ACC112 (cell line): ENCODE data around the gene SMAD9.

ENCODE experiments used
- H2AFZ ChIP-seq: fragments of 200-600 bp; sonication (generic); one replicate; pipeline ENCODE4 v1.6.0; 2017; ENCODE audit warnings: antibody characterized with exemption, low read length; ENCODE audit not compliant: unreplicated experiment
- H3K27ac ChIP-seq: fragments of 200-600 bp; sonication (generic); 2 replicates; pipeline ENCODE4 v1.5.1; 2014; ENCODE audit warnings: low read depth, mild to moderate bottlenecking, antibody characterized with exemption, low read length, moderate library complexity
- H3K27me3 ChIP-seq: fragments of 200-600 bp; sonication (generic); 2 replicates; pipeline ENCODE4 v1.6.1; 2014; ENCODE audit warnings: mild to moderate bottlenecking, antibody characterized with exemption, low read length, moderate library complexity, mixed read lengths; ENCODE audit not compliant: insufficient read depth
- H3K36me3 ChIP-seq: fragments of 200-600 bp; sonication (generic); 2 replicates; pipeline ENCODE4 v1.6.1; 2016; ENCODE audit warnings: mild to moderate bottlenecking, antibody characterized with exemption, low read length, moderate library complexity, mixed read lengths; ENCODE audit not compliant: insufficient read depth
- H3K4me1 ChIP-seq: fragments of 200-600 bp; sonication (generic); one replicate; pipeline ENCODE4 v1.6.1; 2016; ENCODE audit warnings: low read length, mixed read lengths; ENCODE audit not compliant: insufficient read depth, unreplicated experiment, control insufficient read depth
- H3K4me3 ChIP-seq: fragments of 200-600 bp; sonication (generic); 2 replicates; pipeline ENCODE4 v1.5.1; 2014; ENCODE audit warnings: mild to moderate bottlenecking, low read depth, low read length
- H3K79me2 ChIP-seq: fragments of 200-600 bp; sonication (generic); one replicate; pipeline ENCODE4 v1.6.0; 2016; ENCODE audit warnings: low read length; ENCODE audit not compliant: control insufficient read depth, unreplicated experiment, insufficient read depth

The SMAD9 gene

DNA sequence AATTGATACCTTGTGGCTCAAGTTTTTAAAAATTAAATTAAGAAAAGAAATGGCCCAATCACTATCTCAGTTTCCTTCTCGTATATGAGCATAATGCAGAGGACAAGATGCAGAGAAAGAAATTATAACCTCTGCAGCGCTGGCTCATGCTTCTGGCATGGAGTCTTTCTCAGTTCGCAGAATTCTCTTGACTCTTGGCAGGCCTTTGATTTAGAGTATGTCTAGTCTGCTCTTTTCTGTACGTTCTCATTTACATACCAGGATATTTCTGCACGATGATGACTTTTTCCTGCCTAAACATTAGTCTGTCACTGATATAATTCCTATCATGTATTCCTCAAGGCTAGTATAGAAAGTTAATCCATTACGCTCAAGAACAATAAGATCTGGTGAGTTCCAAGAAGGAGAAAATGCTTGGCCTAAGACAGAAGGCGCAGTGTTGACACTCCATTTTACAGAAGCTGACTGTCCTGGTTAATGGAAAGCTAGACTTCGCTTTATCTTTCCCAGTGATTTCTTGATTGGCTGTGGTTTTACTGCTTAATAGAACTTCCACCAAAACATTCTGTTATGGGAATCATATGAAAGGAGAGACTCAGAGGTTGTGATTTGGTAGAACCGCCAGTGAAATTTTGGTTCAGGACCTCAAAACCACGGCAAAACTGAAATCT, 1.7 kb upstream of the SMAD9 start:
- Histone ChIP-seq H3K27ac (no peak overlapping the region), H3K4me1 (peaks cover 6% of the 10 kb centered on the region), H2AFZ (no peak overlapping the region), H3K36me3 (no peaks in the 10 kb centered on the region), H3K4me3 (no peak overlapping the region), H3K27me3 (no peaks in the 10 kb centered on the region), H3K79me2 (peaks cover 10% of the 10 kb centered on the region)

DNA sequence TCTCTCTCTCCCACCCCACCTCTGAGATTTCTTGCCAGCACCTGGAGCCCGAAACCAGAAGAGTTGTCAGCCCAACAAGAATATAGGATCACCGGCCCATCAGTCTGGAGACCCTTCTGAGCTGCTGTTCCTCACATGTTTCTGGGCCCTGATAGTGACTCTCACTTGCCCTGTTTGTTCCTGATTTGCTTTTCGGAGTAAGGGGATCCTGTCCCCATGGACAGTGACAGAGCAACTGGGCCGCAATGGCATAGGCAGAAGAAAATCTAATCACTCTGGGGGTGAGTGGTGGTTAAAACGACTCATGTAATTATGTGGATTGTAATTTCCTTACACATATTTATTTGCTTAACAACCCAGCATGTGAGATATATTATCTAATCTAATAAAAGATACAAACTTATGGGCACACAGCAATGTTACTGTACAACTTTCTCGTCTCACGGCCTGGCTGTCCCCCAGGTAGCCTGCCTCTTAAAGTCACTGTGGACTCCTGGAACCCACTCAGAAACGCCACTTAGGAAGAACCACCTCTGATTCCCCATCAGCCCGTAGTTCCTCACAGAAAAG, 663 bp upstream of the SMAD9 start:
- H3K36me3 ChIP-seq, result no peaks in the 10 kb centered on the region
- no peaks in the 10 kb centered on the region for H3K27me3 ChIP-seq
- peaks cover 13% of the 10 kb centered on the region for H3K79me2 ChIP-seq
- H3K27ac ChIP-seq, result no peak overlapping the region
- peaks cover 6% of the 10 kb centered on the region for H3K4me1 ChIP-seq
- peak overlapping the region; percentile 78 for H2AFZ ChIP-seq
- H3K4me3 ChIP-seq, result peak overlapping the region; percentile 84

DNA sequence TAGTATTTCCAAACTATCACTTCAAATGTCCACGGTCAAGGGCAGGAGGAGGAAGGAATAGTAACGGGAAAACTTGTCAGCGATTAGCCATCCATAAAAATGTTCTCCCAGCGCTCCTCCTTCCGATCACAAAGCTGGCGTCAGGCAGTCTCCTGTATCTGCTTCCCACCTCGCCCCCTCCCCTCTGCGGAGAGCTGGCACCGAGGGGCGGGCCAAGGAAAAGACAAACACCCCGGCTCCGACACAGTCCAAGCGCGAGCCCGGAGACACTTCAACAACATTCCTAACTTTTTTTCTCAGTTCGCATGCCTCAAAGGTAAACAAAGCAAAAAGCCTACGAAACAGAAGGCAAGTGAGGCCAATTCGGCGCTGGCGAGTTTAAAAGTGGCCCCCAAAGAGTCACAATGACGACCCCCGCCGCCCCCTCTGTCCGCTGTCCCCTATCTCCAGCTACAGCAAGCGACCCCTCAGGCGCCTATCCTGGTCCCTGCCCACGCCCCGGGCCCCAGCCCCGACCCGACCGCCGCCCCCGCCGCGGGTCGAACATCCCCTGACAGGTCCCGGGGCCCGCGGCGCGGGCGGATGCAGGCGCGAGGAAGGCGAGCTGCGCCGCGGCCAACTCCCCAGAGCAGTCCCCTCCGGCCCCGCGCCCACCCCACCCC, 736 bp downstream of the SMAD9 start:
- no peaks in the 10 kb centered on the region for H3K27me3 ChIP-seq
- H3K4me1 ChIP-seq, result peaks cover 6% of the 10 kb centered on the region
- H3K4me3 ChIP-seq, result peak overlapping the region; percentile 84
- H3K36me3 ChIP-seq, result no peaks in the 10 kb centered on the region
- H3K79me2 ChIP-seq, result peaks cover 13% of the 10 kb centered on the region
- H2AFZ ChIP-seq, result peak overlapping the region; percentile 57
- H3K27ac ChIP-seq, result no peak overlapping the region

DNA sequence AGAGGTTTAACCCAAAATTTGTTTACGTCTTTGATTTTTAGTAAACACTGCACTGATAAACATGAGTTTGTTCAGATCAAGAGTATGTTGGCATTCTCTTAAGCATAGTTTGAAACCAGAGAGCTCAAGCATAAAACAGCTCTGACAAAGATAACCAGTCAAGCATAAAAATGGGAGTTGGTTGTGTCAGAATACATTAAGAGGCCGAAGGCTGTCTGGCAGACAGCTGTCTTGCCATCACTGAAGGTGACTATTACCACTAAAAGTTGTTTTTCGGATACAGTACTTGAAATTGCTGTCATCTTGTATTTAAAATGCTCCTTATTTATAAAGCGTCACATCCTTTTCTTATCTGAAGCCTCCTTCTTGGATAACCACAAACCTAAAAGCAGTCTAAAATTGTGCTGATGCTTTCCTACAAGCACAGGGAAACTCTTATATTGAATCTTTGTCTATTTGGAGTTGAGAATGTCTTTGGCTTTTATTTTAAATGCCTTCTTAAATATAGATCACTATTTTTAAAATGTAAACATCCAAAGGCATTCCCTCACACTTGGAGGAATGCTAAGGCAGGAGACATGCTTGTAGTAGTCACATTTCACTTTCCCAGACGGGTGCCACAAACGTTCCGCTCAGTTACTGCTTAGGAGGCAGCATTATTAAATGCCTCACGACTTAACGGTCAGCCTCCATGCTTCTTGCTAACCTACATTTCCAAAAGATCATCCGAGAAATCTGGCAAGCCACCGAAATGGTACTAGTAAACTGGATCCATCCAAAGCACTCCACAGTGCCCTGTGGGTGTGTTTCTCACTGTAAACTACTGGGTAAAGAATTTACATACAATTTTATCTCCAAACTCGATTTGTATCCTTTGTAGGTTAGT, 1.5 kb downstream of the SMAD9 start:
- no peaks in the 10 kb centered on the region for H3K27me3 ChIP-seq
- H3K79me2 ChIP-seq, result peaks cover 13% of the 10 kb centered on the region
- H2AFZ ChIP-seq, result peak overlapping the region; percentile 57
- H3K36me3 ChIP-seq, result no peaks in the 10 kb centered on the region
- no peak overlapping the region for H3K27ac ChIP-seq
- peak overlapping the region; percentile 84 for H3K4me3 ChIP-seq
- H3K4me1 ChIP-seq, result peaks cover 6% of the 10 kb centered on the region

DNA sequence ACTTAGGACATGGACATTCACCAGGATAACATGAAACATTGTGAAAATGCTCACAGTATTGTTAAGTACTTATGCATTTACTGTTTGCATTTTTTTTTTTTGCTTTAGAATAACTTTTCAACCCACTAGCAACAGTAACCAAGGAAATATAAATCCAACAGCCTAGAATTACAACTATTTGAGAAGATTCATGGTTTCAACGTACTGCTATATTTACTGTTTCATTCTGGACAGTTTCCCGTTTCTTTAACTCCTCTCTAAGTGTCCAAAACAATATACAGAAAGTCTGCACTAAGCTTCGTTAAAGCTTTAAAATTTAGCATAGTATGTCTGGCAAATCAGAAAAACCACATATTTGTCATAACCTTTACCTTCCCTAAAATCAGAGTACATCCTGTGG, 2.7 kb downstream of the SMAD9 start:
- H3K27ac ChIP-seq, result no peak overlapping the region
- no peaks in the 10 kb centered on the region for H3K36me3 ChIP-seq
- peaks cover 6% of the 10 kb centered on the region for H3K4me1 ChIP-seq

DNA sequence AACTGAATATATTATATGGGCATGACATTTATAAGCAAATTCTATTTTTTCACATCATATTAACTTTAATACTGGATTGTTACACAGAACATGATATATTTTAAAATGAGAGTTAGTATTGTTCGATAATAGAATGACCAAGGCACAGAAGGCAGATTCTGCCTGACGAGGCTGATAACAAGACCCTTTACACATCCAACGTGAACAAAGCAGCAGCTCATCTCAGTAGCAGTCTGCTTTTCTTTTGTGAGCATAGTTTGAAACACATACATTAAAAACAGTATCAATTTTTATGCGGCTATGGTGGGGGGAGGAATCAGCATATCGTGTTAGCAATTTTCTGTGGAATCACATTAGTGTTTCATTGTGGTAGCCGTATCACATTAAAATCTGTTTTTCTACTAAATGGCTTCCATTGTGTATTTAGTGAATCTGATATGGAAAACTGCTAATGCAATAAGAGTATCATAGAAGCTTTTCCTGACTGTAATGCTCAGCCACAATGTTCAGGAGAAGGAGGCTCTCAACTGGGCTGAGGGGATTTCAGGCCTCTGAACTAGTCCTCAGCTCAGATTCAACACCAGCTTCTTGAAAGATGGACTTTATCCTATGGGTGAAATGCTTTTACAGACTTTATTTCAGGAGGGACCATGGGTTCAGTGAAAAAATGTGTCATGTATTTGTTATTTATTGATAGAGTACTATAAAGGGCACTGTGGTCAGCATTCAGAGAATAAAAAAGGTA, 4.0 kb downstream of the SMAD9 start:
- H3K4me3 ChIP-seq, result no peak overlapping the region
- no peak overlapping the region for H2AFZ ChIP-seq
- peaks cover 13% of the 10 kb centered on the region for H3K79me2 ChIP-seq
- peaks cover 6% of the 10 kb centered on the region for H3K4me1 ChIP-seq
- no peaks in the 10 kb centered on the region for H3K36me3 ChIP-seq
- no peaks in the 10 kb centered on the region for H3K27me3 ChIP-seq
- no peak overlapping the region for H3K27ac ChIP-seq

More for the DNA sequence above, 2.7 kb downstream of the SMAD9 start:
- Histone ChIP-seq H3K27me3 (no peaks in the 10 kb centered on the region), H3K4me3 (no peak overlapping the region), H3K79me2 (peaks cover 13% of the 10 kb centered on the region), H2AFZ (no peak overlapping the region)

DNA sequence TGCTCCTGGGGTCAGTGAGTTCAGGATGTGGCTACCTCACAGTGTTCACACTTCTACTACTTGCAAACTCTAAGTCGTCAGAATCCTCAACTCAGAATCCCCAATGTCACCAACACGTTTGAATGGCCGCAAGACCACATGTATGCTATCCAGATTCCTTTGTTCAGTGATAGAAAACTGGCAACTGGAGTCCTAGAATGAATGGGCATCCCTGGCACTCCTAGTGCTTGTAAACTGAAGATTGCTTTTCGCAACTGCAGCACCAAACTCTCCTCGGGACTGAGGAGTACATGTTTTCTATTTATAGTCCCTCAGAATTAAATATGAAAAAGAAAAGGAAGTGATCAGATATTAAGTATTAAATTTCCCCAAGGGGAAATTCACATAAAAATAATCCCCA, 4.9 kb downstream of the SMAD9 start:
- Histone ChIP-seq H3K27me3 (no peaks in the 10 kb centered on the region), H3K4me3 (no peak overlapping the region), H3K27ac (no peak overlapping the region), H3K36me3 (no peaks in the 10 kb centered on the region), H3K79me2 (peaks cover 15% of the 10 kb centered on the region), H3K4me1 (peaks cover 6% of the 10 kb centered on the region), H2AFZ (no peak overlapping the region)

DNA sequence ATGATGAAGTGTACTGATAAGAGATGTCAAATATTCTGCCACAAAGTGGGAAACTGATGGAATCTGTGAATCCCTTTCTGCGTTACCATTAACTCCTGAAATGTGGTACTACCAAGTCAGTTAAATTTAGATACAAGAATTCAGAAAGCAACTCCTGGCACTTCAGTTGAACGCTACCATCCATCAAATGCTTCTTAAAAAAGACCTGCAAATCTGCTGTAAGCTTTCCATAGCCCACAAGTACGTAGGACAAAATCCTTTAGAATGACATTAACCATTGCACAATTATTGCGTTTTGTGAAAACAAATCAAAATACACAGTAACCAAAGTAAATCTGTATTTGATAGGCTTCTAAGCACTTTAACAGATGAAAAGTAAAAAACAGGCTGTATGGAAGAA, 5.4 kb downstream of the SMAD9 start:
- H3K4me1 ChIP-seq, result peaks cover 6% of the 10 kb centered on the region
- H3K27ac ChIP-seq, result no peak overlapping the region
- no peaks in the 10 kb centered on the region for H3K27me3 ChIP-seq
- no peaks in the 10 kb centered on the region for H3K36me3 ChIP-seq
- H3K4me3 ChIP-seq, result no peak overlapping the region
- no peak overlapping the region for H2AFZ ChIP-seq
- H3K79me2 ChIP-seq, result peaks cover 15% of the 10 kb centered on the region

DNA sequence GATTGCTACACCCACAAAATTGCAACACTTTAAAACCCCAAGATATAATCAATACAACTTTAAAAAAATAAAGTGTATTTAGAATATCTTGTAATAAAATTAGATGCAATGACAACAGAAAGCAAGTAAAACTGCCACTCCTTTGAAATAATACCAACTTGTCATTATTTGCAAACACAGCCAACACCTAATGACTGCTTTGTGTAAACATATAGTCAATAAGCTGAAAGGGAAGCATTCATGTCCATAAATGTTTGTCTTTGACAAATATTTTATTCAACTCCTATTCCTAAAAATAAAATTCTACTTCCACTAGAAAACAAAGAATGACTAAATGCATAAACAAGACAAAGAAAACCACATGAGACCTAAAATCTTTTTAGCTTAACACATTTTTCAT, 6.6 kb downstream of the SMAD9 start:
- Histone ChIP-seq H3K36me3 (no peaks in the 10 kb centered on the region), H2AFZ (no peak overlapping the region), H3K27me3 (no peaks in the 10 kb centered on the region), H3K27ac (no peak overlapping the region), H3K4me3 (no peak overlapping the region), H3K79me2 (peaks cover 13% of the 10 kb centered on the region), H3K4me1 (peaks cover 5% of the 10 kb centered on the region)

DNA sequence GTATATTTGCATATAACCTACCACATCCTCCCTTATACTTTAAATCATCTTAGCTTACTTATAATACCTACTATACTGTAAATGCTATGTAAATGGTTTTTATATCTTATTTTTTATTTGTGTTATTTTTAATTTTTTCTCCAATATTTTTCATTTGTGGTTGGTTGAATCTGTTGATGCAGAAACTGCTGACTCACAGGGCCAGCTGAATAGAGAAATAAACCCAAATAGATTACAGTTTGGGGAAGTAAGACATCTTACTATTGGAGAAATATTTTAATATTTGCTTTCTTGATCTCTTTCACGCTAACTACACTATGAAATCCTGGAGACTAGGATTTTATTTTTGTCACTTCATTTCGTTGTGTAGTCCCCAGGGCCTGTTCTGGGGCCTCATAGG, 7.1 kb downstream of the SMAD9 start:
- Histone ChIP-seq H3K27me3 (no peaks in the 10 kb centered on the region), H2AFZ (no peak overlapping the region), H3K4me3 (no peak overlapping the region), H3K27ac (no peak overlapping the region), H3K36me3 (no peaks in the 10 kb centered on the region), H3K4me1 (no peaks in the 10 kb centered on the region), H3K79me2 (peaks cover 10% of the 10 kb centered on the region)
